H9 (cell line): ENCODE results near the gene MTHFD1L. TPM values are rescaled to one million over a fixed set of nuclear protein-coding genes. Genes with fewer than 3 reads are reported as not detected.

ENCODE experiments used
- DNase-seq: peaks from one replicate; pipeline ENCODE4 v3.0.0-alpha.2; 2017
- H2AFZ ChIP-seq: one replicate; pipeline ENCODE4 v1.6.1; 2013; ENCODE audit warnings: mild to moderate bottlenecking, low read length, control low read depth, moderate library complexity
- H2AK5ac ChIP-seq: 2 replicates; pipeline ENCODE4 v1.6.1; 2013; ENCODE audit warnings: low read length, control low read depth, mixed read lengths; ENCODE audit not compliant: insufficient read length
- H2BK120ac ChIP-seq: one replicate; pipeline ENCODE4 v1.6.1; 2013; ENCODE audit warnings: low read depth, mild to moderate bottlenecking, low read length, control low read depth, inconsistent platforms; ENCODE audit not compliant: poor library complexity, severe bottlenecking
- H2BK12ac ChIP-seq: 2 replicates; pipeline ENCODE4 v1.6.1; 2013; ENCODE audit warnings: low read length, control low read depth, mixed read lengths, low read depth; ENCODE audit not compliant: insufficient read length
- H2BK15ac ChIP-seq: 2 replicates; pipeline ENCODE4 v1.6.1; 2013; ENCODE audit warnings: low read depth, low read length, control low read depth
- H2BK20ac ChIP-seq: one replicate; pipeline ENCODE4 v1.6.1; 2013; ENCODE audit warnings: low read depth, mild to moderate bottlenecking, low read length, control low read depth, inconsistent platforms; ENCODE audit not compliant: poor library complexity, severe bottlenecking
- H2BK5ac ChIP-seq: 2 replicates; pipeline ENCODE4 v1.6.1; 2013; ENCODE audit warnings: low read length, control low read depth, mixed read lengths; ENCODE audit not compliant: insufficient read length
- H3K14ac ChIP-seq: 2 replicates; pipeline ENCODE4 v1.6.1; 2013; ENCODE audit warnings: low read length, control low read depth; ENCODE audit not compliant: insufficient read depth
- H3K18ac ChIP-seq: 2 replicates; pipeline ENCODE4 v1.6.1; 2013; ENCODE audit warnings: low read depth, mild to moderate bottlenecking, mixed read lengths, low read length, control low read depth; ENCODE audit not compliant: insufficient read length
- H3K23ac ChIP-seq: 2 replicates; pipeline ENCODE4 v1.6.1; 2013; ENCODE audit warnings: low read length, control low read depth, mixed read lengths, low read depth; ENCODE audit not compliant: insufficient read length
- H3K23me2 ChIP-seq: 2 replicates; pipeline ENCODE4 v1.6.1; 2013; ENCODE audit warnings: low read depth, mild to moderate bottlenecking, mixed read lengths, low read length, control low read depth; ENCODE audit not compliant: insufficient read length, poor library complexity, severe bottlenecking
- H3K27ac ChIP-seq: 2 replicates; pipeline ENCODE4 v1.5.1; 2013; ENCODE audit warnings: low read length, control low read depth, mixed read lengths, low read depth; ENCODE audit not compliant: insufficient read length
- H3K27me3 ChIP-seq: 2 replicates; pipeline ENCODE4 v1.6.1; 2013; ENCODE audit warnings: low read length, control low read depth, inconsistent platforms; ENCODE audit not compliant: insufficient read depth
- H3K4ac ChIP-seq: 2 replicates; pipeline ENCODE4 v1.6.1; 2013; ENCODE audit warnings: low read depth, mild to moderate bottlenecking, control low read depth, inconsistent platforms, low read length, moderate library complexity
- H3K4me1 ChIP-seq: 2 replicates; pipeline ENCODE4 v1.6.1; 2013; ENCODE audit warnings: low read length, control low read depth, inconsistent platforms; ENCODE audit not compliant: insufficient read depth
- H3K4me2 ChIP-seq: 2 replicates; pipeline ENCODE4 v1.6.1; 2013; ENCODE audit warnings: low read length, control low read depth, mixed read lengths; ENCODE audit not compliant: insufficient read length, insufficient read depth
- H3K56ac ChIP-seq: 2 replicates; pipeline ENCODE4 v1.6.1; 2013; ENCODE audit warnings: low read depth, mild to moderate bottlenecking, mixed read lengths, low read length, control low read depth; ENCODE audit not compliant: insufficient read length
- H3K79me1 ChIP-seq: 2 replicates; pipeline ENCODE4 v1.6.1; 2013; ENCODE audit warnings: low read depth, mild to moderate bottlenecking, moderate library complexity, low read length, control low read depth, inconsistent platforms; ENCODE audit not compliant: insufficient read depth, poor library complexity, severe bottlenecking
- H3K79me2 ChIP-seq: 2 replicates; pipeline ENCODE4 v1.6.1; 2013; ENCODE audit warnings: low read length, control low read depth, inconsistent platforms; ENCODE audit not compliant: insufficient read depth
- H3K9ac ChIP-seq: 2 replicates; pipeline ENCODE4 v1.6.1; 2013; ENCODE audit warnings: low read length, control low read depth, mixed read lengths; ENCODE audit not compliant: insufficient read length; ENCODE audit errors: extremely low read depth
- H3K9me3 ChIP-seq: one replicate; pipeline ENCODE4 v1.6.1; 2013; ENCODE audit warnings: low read depth, low read length, inconsistent platforms; ENCODE audit not compliant: control insufficient read depth
- H3T11ph ChIP-seq: one replicate; pipeline ENCODE4 v1.6.1; 2013; ENCODE audit warnings: mild to moderate bottlenecking, low read length, control low read depth, inconsistent platforms
- H4K20me1 ChIP-seq: one replicate; pipeline ENCODE4 v1.6.1; 2013; ENCODE audit not compliant: control insufficient read depth, insufficient read length, insufficient read depth
- H4K5ac ChIP-seq: 2 replicates; pipeline ENCODE4 v1.6.1; 2013; ENCODE audit warnings: low read depth, mild to moderate bottlenecking, mixed read lengths, low read length, control low read depth; ENCODE audit not compliant: insufficient read length
- H4K8ac ChIP-seq: replicated peaks from 2 replicates; pipeline ENCODE4 v1.6.1; 2013; ENCODE audit warnings: low read length, control low read depth, mixed read lengths, low read depth; ENCODE audit not compliant: insufficient read length
- H4K91ac ChIP-seq: 2 replicates; pipeline ENCODE4 v1.6.1; 2013; ENCODE audit warnings: low read depth, mild to moderate bottlenecking, moderate library complexity, mixed read lengths, low read length, control low read depth; ENCODE audit not compliant: insufficient read length
- H3K27ac Mint-ChIP-seq, 3 experiments: 2 replicates in 2 of 3; 3 replicates in 1 of 3; pipeline ENCODE4 v1.8.0; 2020 to 2021; ENCODE audit warnings: mixed read lengths in 3 of 3, mild to moderate bottlenecking in 1 of 3, moderate library complexity in 1 of 3
- H3K27me3 Mint-ChIP-seq: 2 replicates; pipeline ENCODE4 v1.8.0; 2021; ENCODE audit warnings: low read depth, mild to moderate bottlenecking, moderate library complexity, mixed read lengths
- H3K36me3 Mint-ChIP-seq, 3 experiments: 2 replicates in 2 of 3; 3 replicates in 1 of 3; pipeline ENCODE4 v1.8.0; 2020 to 2021; ENCODE audit warnings: low read depth in 3 of 3, mixed read lengths in 3 of 3; ENCODE audit not compliant: insufficient read depth in 1 of 3
- H3K4me1 Mint-ChIP-seq, 2 experiments: 2 replicates each; pipeline ENCODE4 v1.8.0; 2020; ENCODE audit warnings: mixed read lengths in 2 of 2
- H3K4me3 Mint-ChIP-seq, 2 experiments: 2 replicates in 1 of 2; 3 replicates in 1 of 2; pipeline ENCODE4 v1.8.0; 2020 to 2021; ENCODE audit warnings: mild to moderate bottlenecking in 2 of 2, mixed read lengths in 2 of 2, moderate library complexity in 1 of 2
- H3K9me3 Mint-ChIP-seq, 2 experiments: 2 replicates in 1 of 2; 3 replicates in 1 of 2; pipeline ENCODE4 v1.8.0; 2020; ENCODE audit warnings: mild to moderate bottlenecking in 2 of 2, mixed read lengths in 2 of 2, moderate library complexity in 1 of 2
- CTCF ChIP-seq: fragments of 200-600 bp; sonication (generic); conservative IDR thresholded peaks from 3 replicates; pipeline ENCODE4 v1.8.0; 2021; ENCODE audit warnings: antibody characterized with exemption, mild to moderate bottlenecking
- WGBS: extraction: QIAGEN DNeasy Blood & Tissue Kit; methylation state at CpG from one replicate; pipeline ENCODE4 v1.1.7; 2013; ENCODE audit warnings: missing lambda C conversion rate, low lambda C conversion rate, mixed read lengths; ENCODE audit not compliant: insufficient read length; ENCODE audit errors: extremely low coverage; 5-methylcytosine and 5-hydroxymethylcytosine counted together
- total RNA-seq: library from RNA; stranded (reverse); gene quantifications from 2 replicates; pipeline ENCODE4 v1.2.1, GENCODE V29; 2021

The MTHFD1L gene
- total RNA-seq, 1 experiment from 2014 or later: 90.2 TPM

GRCh38 chr6:150981095-150981494, 115.6 kb downstream of the MTHFD1L start:
- Histone ChIP-seq H3K23me2 (no peaks in the 10 kb centered on the region), H2BK15ac (no peak overlapping the region), H2BK20ac (no peak overlapping the region), H2BK12ac (no peak overlapping the region), H2BK5ac (no peak overlapping the region), H3K4me1 (no peaks in the 10 kb centered on the region), H3K4me2 (no peak overlapping the region), H3K14ac (no peak overlapping the region), H4K8ac (no peak overlapping the region), H3K79me2 (no peaks in the 10 kb centered on the region), H3K9me3 (no peaks in the 10 kb centered on the region), H3K18ac (no peak overlapping the region), H4K5ac (no peak overlapping the region), H3K56ac (no peak overlapping the region), H2AK5ac (no peak overlapping the region), H3K79me1 (no peaks in the 10 kb centered on the region), H3K23ac (no peak overlapping the region), H4K91ac (no peak overlapping the region), H2AFZ (no peak overlapping the region), H3K9ac (no peak overlapping the region), H4K20me1 (no peaks in the 10 kb centered on the region), H3K4ac (no peak overlapping the region), H2BK120ac (no peak overlapping the region), H3K27me3 (no peaks in the 10 kb centered on the region), H3T11ph (no peak overlapping the region), H3K27ac (no peak overlapping the region)
- Mint-ChIP-seq H3K4me1 (peaks cover 0 to 4% of the 10 kb centered on the region in 2 experiments; a peak in 2 of 4 replicates), H3K36me3 (peaks cover 0 to 47% (median 0%) of the 10 kb centered on the region in 3 experiments; a peak in 5 of 7 replicates), H3K9me3 (no peaks in the 10 kb centered on the region), H3K27ac (0 out of 7 replicates have a peak overlapping the region, but pooled peaks of 1 of the 3 experiments have one; percentile 58), H3K27me3 (no peaks in the 10 kb centered on the region), H3K4me3 (no peak overlapping the region)
- no peak for DNase-seq
- TF ChIP-seq CTCF: no peak
- no CpG with 5 or more reads among the region's 11 CpGs for WGBS
